Measurements from ENCODE around the gene ZNF423.
"Not testable (repeated sequence)": the region's sequence is repeated elsewhere in the genome, so short reads cannot be mapped to it uniquely, and the experiment has no call there.

ZNF423 gene

DNA sequence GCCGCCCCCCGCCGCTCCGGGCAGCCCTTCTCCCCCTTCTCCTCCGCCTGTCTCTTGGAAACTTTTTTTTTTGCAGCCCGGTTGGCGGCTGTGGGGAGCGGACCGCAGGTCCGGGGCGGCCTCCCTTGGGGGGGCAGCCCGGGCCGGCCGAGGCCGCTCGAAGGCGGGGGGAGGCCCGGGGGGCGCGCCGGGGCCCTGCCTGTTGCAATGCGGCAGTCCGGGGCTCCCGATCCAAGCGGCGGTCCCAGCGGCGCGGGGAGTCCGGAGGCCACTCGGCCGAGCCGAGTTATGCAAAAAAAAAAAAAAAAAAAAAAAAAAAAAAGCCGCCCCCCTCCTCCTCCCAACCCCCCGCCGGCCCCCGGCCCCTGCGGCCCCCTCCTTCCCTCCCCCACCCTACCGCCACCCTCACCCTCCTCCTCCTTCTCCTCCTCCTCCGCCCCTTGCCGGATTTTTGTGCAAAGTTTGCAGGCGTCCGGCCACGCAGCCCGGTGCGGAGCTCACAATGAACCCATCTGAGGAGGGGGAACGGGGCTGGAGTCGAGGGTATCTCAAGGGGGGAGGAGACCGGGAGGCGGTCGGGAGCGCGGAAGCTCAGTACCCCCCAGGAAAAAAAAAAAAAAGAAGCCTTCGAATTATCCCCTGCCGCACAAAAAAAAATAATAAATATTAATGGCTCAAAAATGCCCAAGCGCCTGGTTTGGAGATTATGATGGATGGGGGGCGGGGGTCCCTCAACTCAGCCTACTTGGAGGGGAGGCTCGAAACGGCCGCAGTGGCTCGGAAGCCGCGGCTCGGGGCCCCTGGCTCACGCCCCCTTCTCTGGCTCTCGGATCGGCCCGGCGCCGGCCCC is at the start of gene ZNF423:
Gene ZNF423 (minus strand): TSS at position 291 of the 850 bp plus-strand sequence. CDS start 338 bp downstream, outside the sequence.
- DNase-seq = no peak

DNA sequence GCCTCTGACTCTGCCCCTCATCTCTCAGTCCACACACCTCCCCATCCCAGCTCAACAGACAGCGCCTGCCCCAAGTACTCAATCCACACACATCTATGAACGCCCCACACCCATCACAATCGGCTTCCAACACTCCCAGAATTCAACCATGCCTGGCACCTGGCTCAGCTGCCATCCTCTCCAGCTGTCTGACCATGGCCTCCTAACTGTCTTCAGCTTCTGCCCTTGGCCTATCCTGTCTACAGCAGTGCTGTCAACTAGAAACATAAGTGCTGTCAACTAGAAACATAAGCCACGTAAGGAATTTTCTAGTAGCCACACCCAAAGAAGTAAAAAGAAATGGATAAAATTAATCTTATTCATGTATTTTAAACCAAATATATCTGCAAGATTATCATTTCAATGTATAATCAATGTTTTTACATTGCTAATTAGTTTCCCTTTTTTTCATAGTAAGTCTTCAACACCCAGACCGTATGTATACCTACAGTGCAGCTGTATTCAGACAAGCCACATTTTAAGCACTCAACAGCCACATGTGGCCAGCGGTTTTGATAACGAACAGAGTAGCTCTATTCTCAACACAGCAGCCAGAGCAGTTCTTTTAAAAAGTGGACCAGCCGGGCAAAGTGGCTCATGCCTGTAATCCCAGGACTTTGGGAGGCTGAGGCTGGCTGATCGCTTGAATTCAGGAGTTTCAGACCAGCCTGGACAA is 48.6 kb upstream of the ZNF423 start:
- DNase-seq = no peak

DNA sequence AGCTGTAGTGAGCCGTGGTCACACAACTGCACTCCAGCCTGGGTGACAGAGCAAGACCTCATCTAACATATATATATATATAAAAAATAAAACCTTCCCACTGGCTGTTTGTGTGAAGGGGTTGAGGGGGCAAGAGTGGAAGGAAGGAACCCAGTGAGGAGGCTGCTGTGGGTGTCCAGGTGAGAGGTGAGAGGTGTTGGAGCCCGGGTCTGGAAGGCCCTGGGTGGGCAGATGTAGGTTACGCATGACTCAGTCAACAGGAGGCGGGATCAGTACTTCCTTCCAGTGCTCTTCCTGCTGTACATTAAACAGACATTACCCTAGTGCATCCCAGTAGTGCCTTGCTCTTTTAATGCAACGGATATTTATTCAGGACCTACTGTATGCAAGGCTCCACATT is 47.0 kb upstream of the ZNF423 start:
- no peak for DNase-seq

DNA sequence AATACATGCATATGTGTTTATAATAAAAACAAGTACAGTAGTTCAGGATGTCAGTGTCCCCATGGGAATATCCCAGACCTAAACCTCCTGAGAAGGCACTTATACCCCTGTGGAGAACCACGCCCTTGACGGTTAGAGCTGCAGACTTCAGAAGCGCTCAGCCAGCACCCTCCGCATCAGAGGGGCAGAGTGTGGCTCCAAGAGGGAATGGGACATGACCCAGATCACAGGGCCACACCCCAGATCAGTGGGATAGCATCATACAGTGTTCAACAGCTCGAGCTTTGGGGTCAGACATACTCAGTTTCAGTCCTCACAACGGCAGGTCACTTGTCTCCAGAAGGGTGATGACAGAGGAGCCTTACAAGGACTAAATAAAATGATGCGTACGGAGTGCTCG is 45.8 kb upstream of the ZNF423 start:
- no peak for DNase-seq

DNA sequence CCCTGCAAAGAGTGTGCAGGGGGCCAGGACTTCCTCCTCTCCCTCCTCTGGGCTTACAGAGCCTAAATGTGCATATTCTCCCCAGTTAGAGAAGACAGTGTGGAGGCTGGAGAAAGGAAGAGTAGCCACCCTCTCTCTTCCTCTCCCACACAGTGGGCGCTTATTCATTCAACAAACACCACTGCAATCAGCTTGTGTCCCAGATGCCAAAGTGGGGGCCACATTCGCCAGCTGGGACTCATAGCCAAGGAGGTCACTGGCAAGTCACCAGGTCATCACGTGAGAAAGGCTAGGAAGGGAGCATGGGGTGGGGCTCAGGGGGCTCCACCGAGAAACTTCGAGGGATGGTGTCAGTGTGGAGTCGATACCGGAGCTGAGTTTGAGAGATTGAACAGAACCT is 45.0 kb upstream of the ZNF423 start:
- no peak for DNase-seq

DNA sequence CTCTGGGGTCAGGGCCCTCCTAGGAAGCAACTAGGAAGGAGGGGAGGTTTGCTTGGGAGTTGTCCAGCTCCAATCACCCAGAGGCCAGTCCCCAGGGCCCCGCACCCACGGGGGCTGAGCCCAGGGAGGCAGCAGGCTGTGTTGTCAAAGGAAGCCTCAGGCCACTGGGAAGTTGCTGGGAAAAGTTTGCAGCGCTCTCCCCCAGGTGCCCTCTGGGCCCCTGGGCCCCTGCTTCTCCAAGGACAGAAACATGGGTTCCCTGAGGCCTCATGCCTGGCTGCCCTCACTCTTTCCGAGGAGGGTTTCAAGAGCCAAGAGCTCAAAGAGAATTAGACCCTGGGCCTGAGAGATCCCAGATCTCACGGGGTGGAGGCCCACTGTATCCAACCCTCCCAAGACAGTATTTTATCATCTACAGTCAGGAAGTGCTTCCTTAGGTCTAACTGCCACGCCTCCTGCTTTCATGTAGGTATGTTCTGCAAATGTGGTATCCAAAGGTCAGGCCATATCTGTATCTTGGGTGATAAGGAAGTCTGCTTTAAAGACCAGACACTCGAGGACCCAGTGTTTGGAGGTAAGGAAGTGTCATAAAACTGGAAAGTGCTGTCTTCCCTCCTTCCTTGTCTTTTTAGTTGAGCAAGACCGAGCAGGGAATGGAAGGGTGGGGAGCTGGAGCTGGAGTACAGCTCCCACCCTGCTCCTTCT is 44.2 kb upstream of the ZNF423 start:
- DNase-seq = no peak

DNA sequence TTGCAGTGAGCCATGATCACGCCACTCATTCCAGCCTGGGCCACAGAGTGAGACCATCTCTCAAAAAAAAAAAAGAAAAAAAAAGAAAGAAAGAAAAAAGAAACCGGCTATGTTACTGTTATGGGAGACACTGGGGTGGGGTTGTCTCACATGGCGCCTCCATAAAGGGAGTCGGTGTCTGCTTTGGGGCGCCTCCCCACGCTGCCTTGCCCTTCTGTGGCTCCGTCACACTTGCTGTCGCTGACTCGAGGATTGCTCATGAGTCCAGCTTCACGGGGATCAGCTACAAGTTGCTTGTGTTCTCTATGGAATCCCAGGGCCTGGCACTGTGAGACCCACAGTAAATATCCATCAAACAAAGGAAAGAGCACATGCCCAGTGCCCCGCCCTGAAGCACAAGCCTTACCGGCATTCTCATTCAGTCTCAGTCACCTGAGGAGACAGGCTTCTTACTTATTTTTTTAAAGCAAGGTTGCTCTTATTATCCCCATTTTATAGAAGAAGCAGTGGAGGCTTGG is 40.6 kb upstream of the ZNF423 start:
- DNase-seq = no peak

DNA sequence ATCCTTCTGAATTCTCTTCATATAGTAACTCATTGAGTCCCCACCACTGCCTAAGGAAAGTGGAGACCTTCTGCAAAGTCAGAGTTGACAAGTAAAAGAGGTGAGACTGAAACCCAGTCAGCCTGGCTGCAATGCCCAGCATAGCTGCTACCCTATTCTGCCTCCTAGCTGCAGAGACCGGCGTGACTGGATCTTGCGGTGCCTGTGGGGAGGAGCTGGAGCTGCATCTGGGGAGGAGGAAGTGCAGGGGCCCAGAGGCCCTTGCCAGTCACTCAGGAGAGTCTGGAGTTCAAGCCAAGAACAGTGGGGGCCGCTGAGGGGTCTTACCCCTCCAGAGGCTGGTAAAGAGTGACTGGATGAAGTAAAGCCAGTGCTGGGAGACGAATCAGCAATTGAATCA is 35.0 kb upstream of the ZNF423 start:
- no peak for DNase-seq

DNA sequence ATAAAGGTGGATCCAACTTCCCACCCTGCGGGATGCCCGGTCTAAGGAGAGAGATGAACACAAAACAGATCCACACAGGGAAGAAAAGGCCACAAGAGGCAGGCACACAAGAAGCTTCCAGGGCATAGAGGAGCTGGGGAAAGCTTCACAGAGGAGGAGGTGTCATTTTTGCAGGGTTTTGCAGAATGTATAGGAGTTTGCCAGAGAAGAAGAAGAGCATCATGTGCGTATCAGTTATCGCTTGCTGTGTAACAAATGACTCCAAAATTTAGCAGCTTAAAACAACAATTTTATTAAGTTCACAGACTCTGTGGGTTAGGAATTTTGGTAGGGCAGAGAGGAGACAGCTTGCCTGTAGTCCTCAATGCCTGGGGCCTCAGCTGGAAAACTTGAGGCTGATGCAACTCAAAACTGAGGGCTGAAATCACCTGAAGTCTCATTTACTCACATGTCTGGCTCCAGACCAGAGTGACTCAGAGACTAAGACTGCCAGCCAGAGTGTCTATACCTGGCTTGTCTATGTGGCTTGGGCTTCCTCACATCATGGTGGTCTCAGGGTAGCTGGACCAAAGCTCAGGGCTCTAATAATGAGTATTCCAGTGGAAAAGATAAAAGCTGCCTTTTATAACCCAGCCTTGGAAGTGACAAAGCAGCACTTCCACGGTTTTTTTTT is 33.9 kb upstream of the ZNF423 start:
- no peak for DNase-seq

DNA sequence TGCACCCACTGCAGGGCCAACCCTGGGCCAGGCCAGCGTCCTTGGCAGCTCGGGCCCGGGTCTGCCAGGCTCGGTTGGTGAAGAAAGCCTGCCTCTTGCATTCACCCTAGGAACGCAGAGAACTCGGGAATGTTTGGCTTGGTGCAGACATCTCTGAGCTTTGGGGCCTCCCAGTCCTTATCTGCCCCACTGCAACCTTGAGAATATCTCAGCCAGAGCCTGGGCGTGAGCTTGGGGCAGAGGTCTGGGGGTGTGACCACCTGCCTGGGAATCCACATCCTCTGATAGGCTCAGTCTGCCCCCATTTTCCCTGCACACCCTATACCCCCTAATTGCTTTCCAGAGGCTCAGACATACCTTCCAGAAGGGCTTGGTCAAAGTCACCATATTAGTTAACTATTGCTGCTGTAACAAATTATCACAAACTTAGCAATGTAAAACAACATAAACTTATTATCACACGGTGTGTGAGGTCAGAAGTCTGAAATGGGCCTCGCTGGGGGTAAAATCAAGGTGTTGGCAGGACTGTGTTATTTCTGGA is 30.7 kb upstream of the ZNF423 start:
- DNase-seq = no peak

DNA sequence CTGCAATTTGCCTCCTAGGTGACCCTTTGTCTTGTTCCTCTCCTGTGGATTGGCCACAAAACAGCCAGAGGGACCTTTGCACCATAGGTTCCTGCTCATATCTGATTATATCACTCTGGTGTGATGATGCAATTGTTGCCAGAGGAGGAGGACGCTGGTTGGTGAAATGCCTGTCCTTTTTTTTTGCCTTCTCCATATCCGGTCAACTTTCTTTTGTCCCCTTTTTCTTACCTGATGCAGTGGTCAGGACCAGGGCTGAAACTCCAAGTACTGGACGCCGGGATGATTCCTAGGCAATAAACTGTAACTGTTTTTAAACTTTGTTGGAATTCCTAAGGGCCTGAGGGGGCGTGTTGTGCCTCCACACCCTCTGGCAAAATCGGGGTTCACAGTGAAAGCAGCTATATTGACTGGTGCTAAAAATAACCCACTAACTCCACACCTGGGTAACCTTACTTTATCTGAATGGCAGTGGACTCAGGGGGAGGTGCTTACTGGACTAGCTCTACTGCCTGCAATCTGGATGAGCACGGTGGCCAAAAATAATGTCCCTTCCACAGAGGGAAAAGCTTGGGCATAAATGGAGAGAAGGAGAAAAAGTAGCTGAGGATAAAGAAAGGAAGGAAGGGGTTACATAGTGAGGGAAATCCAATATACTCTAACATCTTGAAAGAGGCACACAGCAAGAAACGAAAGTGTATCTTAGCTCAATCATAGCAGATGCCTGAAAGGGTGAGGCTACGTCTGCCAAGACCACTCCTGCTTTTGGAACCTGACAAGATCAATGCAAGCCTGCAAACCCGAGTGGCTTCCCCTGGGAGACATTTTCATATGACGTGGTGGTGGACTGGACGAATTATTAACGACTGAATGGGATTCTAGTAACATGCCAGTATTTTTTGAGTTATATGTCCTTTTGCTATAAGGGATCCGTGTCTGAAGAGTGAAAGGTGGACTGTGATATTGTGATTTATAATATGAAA is 28.4 kb upstream of the ZNF423 start:
- DNase-seq = no peak

DNA sequence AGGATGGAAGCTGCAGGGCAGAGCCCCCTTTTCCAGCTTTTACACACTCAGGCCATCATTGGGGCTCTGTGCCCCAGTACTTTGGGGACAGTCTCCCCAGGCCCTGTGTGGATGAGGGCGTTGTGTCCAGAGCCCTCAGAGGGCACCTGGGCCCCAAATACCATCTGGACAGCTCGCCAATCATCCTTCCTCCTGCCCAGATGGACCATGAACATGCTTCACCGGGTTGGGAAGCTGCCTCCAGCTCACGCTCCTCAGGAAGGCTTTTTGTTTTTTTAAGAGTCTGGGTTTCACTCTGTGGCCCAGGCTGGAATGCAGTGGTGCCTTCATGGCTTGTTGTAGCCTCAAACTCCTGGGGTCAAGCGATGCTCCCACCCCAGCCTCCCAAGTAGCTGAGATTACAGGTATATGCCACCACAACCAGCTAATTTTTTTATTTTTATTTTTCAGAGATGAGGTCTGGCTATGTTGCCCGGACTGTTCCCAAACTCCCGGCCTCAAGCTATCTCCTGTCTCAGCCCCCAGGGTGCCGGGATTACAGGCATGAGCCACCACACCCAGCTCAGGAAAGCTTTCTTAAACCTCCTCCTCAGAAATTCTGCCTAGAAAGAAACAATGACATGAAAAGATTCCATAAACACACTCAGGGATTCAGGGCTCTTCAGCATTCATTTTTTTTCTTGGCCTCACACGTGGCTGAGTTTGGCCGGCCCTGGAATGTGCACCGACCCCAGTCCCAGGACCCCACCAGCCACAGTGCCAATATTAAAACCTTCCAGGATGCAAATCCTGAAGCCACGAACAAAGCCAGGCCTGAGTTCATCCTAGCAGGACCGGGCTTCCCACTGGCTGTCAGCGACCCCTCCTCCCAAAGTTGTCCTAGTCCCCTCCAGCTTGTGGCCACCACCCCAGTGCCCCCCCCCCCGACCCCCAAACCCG is 27.4 kb upstream of the ZNF423 start:
- DNase-seq = no peak

DNA sequence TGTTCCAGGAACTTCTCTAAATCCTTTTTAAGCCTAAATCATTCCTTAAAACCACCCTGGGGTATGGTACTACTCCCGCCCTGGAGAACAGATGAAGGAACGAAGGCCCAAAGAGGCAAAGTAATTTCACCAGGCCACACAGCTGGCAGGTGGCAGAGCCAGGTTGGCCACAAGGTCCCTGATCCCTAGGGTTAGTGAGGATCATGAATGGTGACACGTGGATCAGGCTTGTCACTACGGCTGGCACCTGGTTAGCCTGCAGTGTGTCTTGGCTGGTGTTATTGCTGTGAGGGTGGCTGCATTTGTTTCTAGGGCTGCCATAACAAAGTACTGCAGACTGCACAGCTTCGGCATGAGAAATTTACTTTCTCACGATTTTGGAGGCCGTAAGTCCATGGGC is 26.0 kb upstream of the ZNF423 start:
- no peak for DNase-seq

DNA sequence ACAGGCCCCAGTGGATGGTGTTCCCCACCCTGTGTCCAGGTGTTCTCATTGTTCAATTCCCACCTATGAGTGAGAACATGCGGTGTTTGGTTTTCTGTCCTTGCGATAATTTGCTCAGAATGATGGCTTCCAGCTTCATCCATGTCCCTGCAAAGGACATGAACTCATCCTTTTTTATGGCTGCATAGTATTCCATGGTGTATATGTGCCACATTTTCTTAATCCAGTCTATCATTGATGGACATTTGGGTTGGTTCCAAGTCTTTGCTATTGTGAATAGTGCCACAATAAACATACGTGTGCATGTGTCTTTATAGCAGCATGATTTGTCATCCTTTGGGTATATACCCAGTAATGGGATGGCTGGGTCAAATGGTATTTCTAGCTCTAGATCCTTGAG is 22.6 kb upstream of the ZNF423 start:
- not testable (repeated sequence) for DNase-seq

DNA sequence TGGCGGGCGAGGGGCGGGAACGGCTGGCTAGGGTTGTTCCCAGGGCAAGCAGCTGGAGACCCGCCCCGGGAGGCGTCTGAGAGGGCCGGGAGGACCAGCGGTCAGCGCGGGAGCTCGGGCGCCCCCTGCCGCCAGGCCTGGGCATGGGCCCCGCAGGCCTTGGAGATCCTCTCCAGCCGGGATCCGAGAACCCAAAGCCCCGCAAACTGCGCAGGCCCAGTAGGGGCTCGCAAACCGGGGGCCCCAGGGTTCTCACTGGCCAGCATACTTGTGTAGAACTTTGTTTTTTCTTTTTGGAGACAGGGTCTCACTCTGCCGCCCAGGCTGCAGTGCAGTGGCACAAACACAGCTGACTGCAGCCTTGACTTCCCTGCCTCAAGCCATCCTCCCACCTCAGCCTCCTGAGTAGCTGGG is 20.8 kb upstream of the ZNF423 start:
- no peak for DNase-seq

DNA sequence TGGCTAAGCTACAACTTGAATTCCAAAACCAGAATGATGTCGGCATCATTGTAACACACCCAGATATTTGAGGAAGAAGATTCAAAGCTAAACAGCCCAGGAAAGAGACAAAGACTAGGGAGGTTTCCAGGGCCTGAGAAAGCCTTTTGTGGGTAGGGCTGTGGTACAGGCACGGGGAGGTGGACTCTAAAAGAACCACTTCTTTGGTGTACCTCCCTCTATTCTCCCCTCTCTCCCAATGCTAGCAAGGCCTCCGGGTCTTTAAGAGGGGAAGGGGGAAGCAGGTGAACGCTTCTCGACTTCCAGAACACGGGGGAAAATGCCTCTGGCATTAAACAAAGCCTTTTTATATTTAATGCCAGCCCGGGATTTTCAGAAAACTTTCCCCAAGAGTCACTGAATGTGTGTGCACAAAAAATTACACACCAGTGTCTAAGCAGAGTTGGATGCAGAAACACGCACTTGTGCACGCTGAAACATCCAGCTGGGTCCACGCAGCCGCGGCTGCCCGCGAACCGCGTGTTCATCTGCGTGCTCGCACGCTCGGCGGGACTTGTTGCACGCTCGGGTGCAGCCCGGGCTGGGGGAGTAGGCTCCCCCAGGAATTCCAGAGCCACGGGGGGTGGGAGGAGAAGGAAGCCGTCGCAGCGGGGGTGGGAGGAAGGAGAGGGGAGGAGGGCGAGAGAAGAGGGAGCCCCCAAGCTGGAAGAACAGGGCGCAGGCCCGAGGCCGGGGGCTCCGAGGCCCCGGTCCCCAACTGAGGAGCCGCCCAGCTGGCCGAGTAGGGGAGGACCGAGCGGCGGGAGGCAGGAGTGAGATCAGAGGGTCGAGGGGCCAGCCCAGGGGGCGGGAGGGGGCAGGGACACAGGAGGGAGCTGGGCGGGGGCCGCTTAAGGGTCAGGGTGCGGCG is 20.1 kb upstream of the ZNF423 start:
- no peak for DNase-seq

DNA sequence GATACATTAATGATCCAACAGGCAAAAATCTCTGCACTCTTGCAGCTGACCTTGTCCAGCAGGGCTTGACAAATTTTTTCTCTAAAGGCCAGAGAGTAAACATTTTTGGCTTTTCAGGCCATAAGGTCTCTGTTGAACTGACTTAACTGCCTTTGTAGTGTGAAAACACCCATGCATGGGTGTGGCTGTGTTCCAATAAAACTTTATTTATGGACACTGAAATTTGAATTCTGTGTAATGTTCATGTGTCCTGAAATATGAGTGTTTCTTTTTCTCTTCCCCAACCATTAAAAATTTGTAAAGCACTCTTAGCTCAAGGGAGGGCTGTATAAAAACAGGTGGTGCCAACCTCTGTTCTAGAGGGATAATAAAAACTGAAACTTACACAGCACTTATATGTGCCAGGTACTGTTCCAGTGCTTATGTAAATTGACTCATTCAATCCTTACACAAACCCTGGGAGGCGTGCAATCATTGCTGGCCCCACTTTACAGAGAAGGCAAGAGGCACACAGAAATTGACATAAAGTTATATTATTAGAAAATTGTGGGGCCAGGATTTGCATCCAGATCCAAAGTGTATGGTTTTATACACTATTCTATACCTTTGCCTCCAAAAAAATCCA is 18.8 kb upstream of the ZNF423 start:
- DNase-seq = no peak

DNA sequence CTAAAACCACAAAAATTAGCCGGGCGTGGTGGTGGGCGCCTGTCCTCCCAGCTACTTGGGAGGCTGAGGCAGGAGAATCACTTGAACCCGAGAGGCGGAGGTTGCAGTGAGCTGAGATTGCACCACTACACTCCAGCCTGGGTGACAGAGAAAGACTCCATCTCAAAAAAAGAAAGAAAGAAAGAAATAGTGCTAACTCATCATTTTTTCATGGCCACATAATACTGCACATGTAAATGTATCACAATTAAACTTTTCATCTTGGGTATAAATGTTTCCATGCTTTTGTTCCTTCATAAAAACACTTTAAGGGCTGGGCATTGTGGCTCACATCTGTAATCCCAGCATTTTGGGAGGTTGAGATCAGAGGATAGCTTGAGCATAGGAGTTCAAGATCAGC is 15.9 kb upstream of the ZNF423 start:
- not testable (repeated sequence) for DNase-seq

DNA sequence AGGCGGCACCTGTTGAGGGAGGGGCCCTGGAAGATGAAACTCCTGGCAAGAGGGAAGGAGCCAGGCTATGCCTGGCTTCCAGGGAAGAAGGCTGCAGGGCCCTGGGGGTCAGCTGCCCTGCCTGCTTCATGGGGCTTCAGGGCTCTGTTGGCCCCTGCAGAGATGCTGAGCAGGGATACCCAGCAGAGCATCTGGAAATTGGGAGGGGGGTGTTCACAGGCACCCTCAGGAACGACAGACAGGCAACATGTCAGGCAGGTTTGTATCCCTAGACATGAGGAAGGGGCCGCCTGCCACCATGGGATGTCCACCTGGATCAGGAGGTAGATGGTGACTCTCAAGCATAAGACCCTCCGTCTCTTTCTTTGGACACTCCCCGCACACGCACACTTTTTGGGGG is 13.8 kb upstream of the ZNF423 start:
- no peak for DNase-seq

Measured in CD4-positive, alpha-beta T cell treated with Interleukin-15 for 1 hour (primary cell).